ENCODE data around the gene GTPBP2. TPM values are rescaled to one million over a fixed set of nuclear protein-coding genes. Genes with fewer than 3 reads are reported as not detected.

GTPBP2 gene
- total RNA-seq, 1 experiment from 2014 or later = 72.2 TPM

DNA sequence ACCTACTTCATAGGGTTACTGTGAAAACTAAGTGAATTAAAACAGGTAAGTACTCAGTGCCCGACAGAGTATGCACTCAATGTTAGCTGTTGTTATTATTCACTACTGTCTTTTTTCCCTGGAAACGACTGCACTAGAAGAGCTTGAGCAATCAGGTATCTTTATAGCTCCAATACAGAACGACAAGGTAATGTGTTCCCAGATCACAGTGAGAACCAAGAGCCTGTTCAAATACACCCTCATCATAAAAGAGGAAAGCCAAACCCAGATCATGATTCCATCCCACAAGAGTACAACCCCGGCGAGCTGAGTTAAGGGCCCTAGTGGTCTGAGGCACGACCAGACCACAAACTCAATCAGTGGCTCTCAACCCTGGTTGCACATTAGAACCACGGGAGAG is 48.7 kb upstream of the GTPBP2 start:
- Histone ChIP-seq H3K14ac (ENCODE audit: insufficient read depth, low read length) (no peak overlapping the region), H2BK120ac (ENCODE audit: low read depth, low read length, poor library complexity, severe bottlenecking) (no peak overlapping the region), H3K18ac (ENCODE audit: insufficient read length, low read depth, low read length) (no peak overlapping the region), H3K4me1 (ENCODE audit: insufficient read depth, low read length) (no peaks in the 10 kb centered on the region), H3K27ac (ENCODE audit: insufficient read length, low read depth, low read length) (no peak overlapping the region), H2BK12ac (ENCODE audit: insufficient read length, low read depth, low read length) (no peak overlapping the region), H4K5ac (ENCODE audit: insufficient read length, low read depth, low read length) (no peak overlapping the region), H3T11ph (ENCODE audit: low read length) (no peak overlapping the region), H3K9me3 (ENCODE audit: control insufficient read depth, low read depth, low read length) (no peaks in the 10 kb centered on the region), H3K23ac (ENCODE audit: insufficient read length, low read depth, low read length) (no peak overlapping the region), H4K20me1 (ENCODE audit: control insufficient read depth, insufficient read depth, insufficient read length) (no peaks in the 10 kb centered on the region), H4K8ac (replicated peaks; ENCODE audit: insufficient read length, low read depth, low read length) (no peak overlapping the region), H3K23me2 (ENCODE audit: insufficient read length, low read depth, low read length, poor library complexity, severe bottlenecking) (no peaks in the 10 kb centered on the region), H3K56ac (ENCODE audit: insufficient read length, low read depth, low read length) (no peak overlapping the region), H3K27me3 (ENCODE audit: insufficient read depth, low read length) (no peaks in the 10 kb centered on the region; the same call in 1 of the 2 replicates), H2AFZ (ENCODE audit: low read length) (no peak overlapping the region), H2BK20ac (ENCODE audit: low read depth, low read length, poor library complexity, severe bottlenecking) (no peak overlapping the region), H4K91ac (ENCODE audit: insufficient read length, low read depth, low read length) (no peak overlapping the region), H3K9ac (ENCODE audit: extremely low read depth, insufficient read length, low read length) (no peak overlapping the region), H3K4ac (ENCODE audit: low read depth, low read length) (no peak overlapping the region), H2BK15ac (ENCODE audit: low read depth, low read length) (no peak overlapping the region), H3K79me1 (ENCODE audit: insufficient read depth, low read depth, low read length, poor library complexity, severe bottlenecking) (no peaks in the 10 kb centered on the region), H3K4me2 (ENCODE audit: insufficient read depth, insufficient read length, low read length) (no peak overlapping the region), H2AK5ac (ENCODE audit: insufficient read length, low read length) (no peak overlapping the region), H3K79me2 (ENCODE audit: insufficient read depth, low read length) (no peaks in the 10 kb centered on the region; the same call in 1 of the 2 replicates), H2BK5ac (ENCODE audit: insufficient read length, low read length) (no peak overlapping the region)
- DNase-seq = no peak
- no peak overlapping the region for H3K27ac Mint-ChIP-seq
- H3K4me1 Mint-ChIP-seq = peaks cover 4 to 5% of the 10 kb centered on the region in 2 experiments
- peaks cover 40 to 76% (median 50%) of the 10 kb centered on the region in 3 experiments for H3K36me3 Mint-ChIP-seq (ENCODE audit: insufficient read depth in 1 of 3, low read depth in 3 of 3)
- no peaks in the 10 kb centered on the region for H3K9me3 Mint-ChIP-seq
- H3K27me3 Mint-ChIP-seq (ENCODE audit: low read depth) = no peaks in the 10 kb centered on the region
- WGBS (ENCODE audit: extremely low coverage, insufficient read length, low lambda C conversion rate) = no CpG with 5 or more reads among the region's 7 CpGs
- TF ChIP-seq, protein P1, sequence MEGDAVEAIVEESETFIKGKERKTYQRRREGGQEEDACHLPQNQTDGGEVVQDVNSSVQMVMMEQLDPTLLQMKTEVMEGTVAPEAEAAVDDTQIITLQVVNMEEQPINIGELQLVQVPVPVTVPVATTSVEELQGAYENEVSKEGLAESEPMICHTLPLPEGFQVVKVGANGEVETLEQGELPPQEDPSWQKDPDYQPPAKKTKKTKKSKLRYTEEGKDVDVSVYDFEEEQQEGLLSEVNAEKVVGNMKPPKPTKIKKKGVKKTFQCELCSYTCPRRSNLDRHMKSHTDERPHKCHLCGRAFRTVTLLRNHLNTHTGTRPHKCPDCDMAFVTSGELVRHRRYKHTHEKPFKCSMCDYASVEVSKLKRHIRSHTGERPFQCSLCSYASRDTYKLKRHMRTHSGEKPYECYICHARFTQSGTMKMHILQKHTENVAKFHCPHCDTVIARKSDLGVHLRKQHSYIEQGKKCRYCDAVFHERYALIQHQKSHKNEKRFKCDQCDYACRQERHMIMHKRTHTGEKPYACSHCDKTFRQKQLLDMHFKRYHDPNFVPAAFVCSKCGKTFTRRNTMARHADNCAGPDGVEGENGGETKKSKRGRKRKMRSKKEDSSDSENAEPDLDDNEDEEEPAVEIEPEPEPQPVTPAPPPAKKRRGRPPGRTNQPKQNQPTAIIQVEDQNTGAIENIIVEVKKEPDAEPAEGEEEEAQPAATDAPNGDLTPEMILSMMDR (conservative IDR thresholded peaks at IDR 0.05) = no peak
- H3K4me3 Mint-ChIP-seq = no peak overlapping the region
